Sigmoid colon (tissue), 7 donors: ENCODE measurements around the gene TBRG1. TPM values are rescaled to one million over a fixed set of nuclear protein-coding genes. Genes with fewer than 3 reads are reported as not detected.

Experiments
- DNase-seq: peaks from one replicate; pipeline ENCODE4 v3.0.0-alpha.2; 2019
- H3K27ac ChIP-seq, 4 donors: fragments of 200-600 bp; sonication (generic); one replicate each; pipeline ENCODE4 v1.5.1; 2016 to 2019; ENCODE audit warnings: mild to moderate bottlenecking in 1 of 4
- H3K27me3 ChIP-seq, 3 donors: fragments of 200-600 bp; sonication (generic); one replicate each; pipeline ENCODE4 v1.5.1; 2019; ENCODE audit warnings: mild to moderate bottlenecking in 1 of 3
- H3K36me3 ChIP-seq, 4 donors: fragments of 200-600 bp; sonication (generic); one replicate each; pipeline ENCODE4 v1.5.1; 2016 to 2019
- H3K4me1 ChIP-seq, 4 donors: fragments of 200-600 bp; sonication (generic); one replicate each; pipeline ENCODE4 v1.5.1; 2017 to 2019
- H3K4me3 ChIP-seq, 4 donors: fragments of 200-600 bp; sonication (generic); one replicate each; pipeline ENCODE4 v1.5.1; 2017 to 2019; ENCODE audit warnings: mild to moderate bottlenecking in 2 of 4, moderate library complexity in 1 of 4
- H3K9me3 ChIP-seq, 4 donors: fragments of 200-600 bp in 3 of 4; sonication (generic) in 3 of 4; one replicate each; pipeline versions ENCODE4 v1.5.1 to v1.6.1; 2013 to 2019
- EP300 ChIP-seq, 4 donors: sonication (generic); formaldehyde crosslinking; IDR thresholded peaks; one replicate each; pipeline ENCODE4 v1.6.1; 2017; ENCODE audit warnings: antibody characterized with exemption in 4 of 4
- POLR2A ChIP-seq, 2 donors: fragments of 450-650 bp; IDR thresholded peaks; one replicate each; pipeline ENCODE4 v1.6.1; 2016; ENCODE audit warnings: antibody characterized with exemption in 2 of 2, mild to moderate bottlenecking in 2 of 2, moderate library complexity in 2 of 2
- POLR2AphosphoS5 ChIP-seq, 4 donors: sonication (generic); formaldehyde crosslinking; IDR thresholded peaks; one replicate each; pipeline ENCODE4 v1.6.1; 2017; ENCODE audit warnings: antibody characterized with exemption in 4 of 4
- WGBS, 2 donors: extraction: QIAGEN DNeasy Blood & Tissue Kit; methylation state at CpG; one replicate each; pipeline ENCODE4 v1.1.7; 2013; 5-methylcytosine and 5-hydroxymethylcytosine counted together
- intact Hi-C: fragments of 100-400 bp; cut with DNase I; formaldehyde crosslinking; loops from one replicate; pipeline ENCODE4 v1.15.1; 2023
- polyA plus RNA-seq, 3 donors: library from polyadenylated mRNA; stranded (reverse); fragments of 200-250 nt; gene quantifications; one replicate each; pipeline ENCODE4 v1.2.3, GENCODE V29; 2013
- total RNA-seq, 4 donors: library from RNA; depleted of rRNA; stranded (reverse); fragments of >200 nt; gene quantifications; one replicate each; pipeline ENCODE4 v1.1.0, GENCODE V29; 2016
- TF ChIP-seq, protein P1 (sequence below), 4 experiments: fragments of 450-650 bp in 3 of 4; fragments of 200-600 bp in 1 of 4; IDR thresholded peaks; one replicate each; pipeline ENCODE4 v1.5.1; 2016 to 2019; ENCODE audit warnings: antibody characterized with exemption in 4 of 4, mild to moderate bottlenecking in 3 of 4, moderate library complexity in 2 of 4
- donor health status: healthy with polysubstance abuse.
- donor health status: Bipolar disorder and iron deficiency.
- donor health status: healthy.

The TBRG1 gene, protein sequence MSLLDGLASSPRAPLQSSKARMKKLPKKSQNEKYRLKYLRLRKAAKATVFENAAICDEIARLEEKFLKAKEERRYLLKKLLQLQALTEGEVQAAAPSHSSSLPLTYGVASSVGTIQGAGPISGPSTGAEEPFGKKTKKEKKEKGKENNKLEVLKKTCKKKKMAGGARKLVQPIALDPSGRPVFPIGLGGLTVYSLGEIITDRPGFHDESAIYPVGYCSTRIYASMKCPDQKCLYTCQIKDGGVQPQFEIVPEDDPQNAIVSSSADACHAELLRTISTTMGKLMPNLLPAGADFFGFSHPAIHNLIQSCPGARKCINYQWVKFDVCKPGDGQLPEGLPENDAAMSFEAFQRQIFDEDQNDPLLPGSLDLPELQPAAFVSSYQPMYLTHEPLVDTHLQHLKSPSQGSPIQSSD
- total RNA-seq, result 10 to 100 TPM; 26.0 to 41.0 (median 30.3) TPM
- polyA plus RNA-seq, result 10 to 100 TPM; 14.4 to 24.4 (median 22.7) TPM

DNA sequence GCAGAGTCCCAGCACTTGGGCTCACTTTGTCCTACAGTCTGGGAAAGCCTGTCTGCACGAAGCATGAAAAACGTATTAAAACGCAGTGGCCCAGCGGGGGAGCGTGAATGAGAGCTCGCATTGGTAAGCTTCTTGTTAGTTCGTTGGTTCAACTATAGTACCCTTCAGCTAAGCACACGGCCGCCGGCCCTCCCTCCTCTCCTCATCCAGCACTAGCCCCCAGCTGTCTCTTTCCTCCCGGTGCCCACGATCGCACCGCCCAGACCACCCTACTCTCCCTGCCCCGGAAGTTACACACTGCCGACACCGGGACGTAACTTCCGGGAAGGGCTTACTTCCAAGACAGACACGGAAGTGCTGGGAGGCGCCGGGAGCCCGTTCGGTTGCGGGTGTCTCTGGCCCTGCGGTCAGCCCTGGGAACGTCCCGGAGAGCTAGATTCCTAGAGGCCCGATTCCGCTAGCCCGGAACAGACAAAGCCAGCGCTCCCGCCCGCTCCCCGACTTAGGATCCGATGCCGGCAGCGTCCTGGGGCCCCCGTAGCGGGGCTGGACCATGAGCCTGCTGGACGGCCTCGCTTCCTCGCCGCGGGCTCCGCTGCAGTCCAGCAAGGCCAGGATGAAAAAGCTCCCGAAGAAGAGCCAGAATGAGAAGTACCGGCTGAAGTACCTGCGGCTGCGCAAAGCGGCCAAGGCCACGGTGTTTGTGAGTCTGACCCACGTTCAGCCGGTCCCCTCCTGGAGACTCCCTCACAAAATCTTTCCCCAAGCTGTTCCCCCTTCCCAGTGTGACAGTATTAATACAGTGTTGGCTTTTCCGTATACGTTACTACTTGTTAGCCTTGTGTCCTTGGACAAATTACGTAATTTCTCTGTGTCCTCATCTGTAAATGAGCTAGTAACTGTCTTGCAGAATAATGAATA is at the start of gene TBRG1:
Gene TBRG1, plus strand, starts transcription at position 334 of the 921 bp plus-strand sequence. Its CDS starts 220 bp downstream, at position 554.
- peaks cover 0 to 29% (median 17%) of the 10 kb centered on the region in 4 donors for H3K36me3 ChIP-seq
- DNase-seq, result peak; percentile 94
- WGBS, 2 donors, result 0 to 1% methylated on average over 57 of the region's 57 CpGs
- intact Hi-C loops, result loop anchor here (5.0 kb wide), 1 partner anchor 50 kb away; the partner anchor contains the start of genes SIAE and SPA17
- H3K4me1 ChIP-seq, result peaks cover 0 to 32% (median 19%) of the 10 kb centered on the region in 4 donors
- peak within 1 kb of the TSS; percentile 77 to 98 (median 86) for H3K4me3 ChIP-seq
- TF ChIP-seq, protein P1, sequence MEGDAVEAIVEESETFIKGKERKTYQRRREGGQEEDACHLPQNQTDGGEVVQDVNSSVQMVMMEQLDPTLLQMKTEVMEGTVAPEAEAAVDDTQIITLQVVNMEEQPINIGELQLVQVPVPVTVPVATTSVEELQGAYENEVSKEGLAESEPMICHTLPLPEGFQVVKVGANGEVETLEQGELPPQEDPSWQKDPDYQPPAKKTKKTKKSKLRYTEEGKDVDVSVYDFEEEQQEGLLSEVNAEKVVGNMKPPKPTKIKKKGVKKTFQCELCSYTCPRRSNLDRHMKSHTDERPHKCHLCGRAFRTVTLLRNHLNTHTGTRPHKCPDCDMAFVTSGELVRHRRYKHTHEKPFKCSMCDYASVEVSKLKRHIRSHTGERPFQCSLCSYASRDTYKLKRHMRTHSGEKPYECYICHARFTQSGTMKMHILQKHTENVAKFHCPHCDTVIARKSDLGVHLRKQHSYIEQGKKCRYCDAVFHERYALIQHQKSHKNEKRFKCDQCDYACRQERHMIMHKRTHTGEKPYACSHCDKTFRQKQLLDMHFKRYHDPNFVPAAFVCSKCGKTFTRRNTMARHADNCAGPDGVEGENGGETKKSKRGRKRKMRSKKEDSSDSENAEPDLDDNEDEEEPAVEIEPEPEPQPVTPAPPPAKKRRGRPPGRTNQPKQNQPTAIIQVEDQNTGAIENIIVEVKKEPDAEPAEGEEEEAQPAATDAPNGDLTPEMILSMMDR (IDR thresholded peaks at IDR 0.05), result no peak
- peak; percentile 88 to 89 for TF ChIP-seq POLR2A (IDR thresholded peaks at IDR 0.05)
- TF ChIP-seq EP300 (IDR thresholded peaks at IDR 0.05), result no peak
- peak; percentile 93 to 97 (median 96) for TF ChIP-seq POLR2AphosphoS5 (IDR thresholded peaks at IDR 0.05)
- no peaks in the 10 kb centered on the region for H3K9me3 ChIP-seq
- H3K27ac ChIP-seq, result peak within 1 kb of the TSS; percentile 92 to 95 (median 94)
- H3K27me3 ChIP-seq, result no peaks in the 10 kb centered on the region

DNA sequence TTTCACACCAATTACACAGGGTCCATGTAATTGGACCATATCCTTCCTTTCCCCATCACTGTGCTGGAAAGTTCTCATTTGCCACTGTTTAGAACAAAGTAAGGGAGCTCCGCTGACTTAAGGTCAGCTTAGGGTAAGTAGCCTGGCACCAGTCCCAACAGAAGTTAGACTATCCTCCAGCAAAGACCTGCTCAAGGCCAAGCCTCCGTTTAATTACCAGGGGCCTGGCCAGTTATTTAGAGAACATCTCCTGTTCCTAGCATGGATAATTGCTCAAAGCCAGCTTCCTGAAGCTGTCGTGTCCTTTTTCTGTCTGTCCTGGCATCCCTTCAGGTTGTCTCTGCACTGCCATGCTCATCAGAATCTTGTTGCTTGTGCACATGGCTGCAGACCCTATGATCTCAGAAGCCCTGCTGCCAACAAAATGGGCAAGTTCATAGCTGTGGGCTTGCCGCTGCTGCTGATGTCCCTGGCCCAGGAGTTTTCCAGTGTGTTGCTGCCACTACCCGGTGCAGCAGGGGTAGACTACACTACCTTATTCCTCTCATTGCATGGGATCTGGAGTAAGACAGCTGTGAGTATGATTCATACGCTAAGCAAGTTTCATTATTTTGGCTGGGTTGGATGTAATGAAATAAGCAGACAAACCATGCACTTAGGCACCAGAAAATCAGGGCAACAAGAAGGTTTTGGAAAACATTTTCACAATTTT is 44.8 kb upstream of the TBRG1 start:
- no peak overlapping the region for H3K27ac ChIP-seq
- intact Hi-C loops, result no loop called here
- no peak for TF ChIP-seq EP300 (IDR thresholded peaks at IDR 0.05)
- TF ChIP-seq POLR2AphosphoS5 (IDR thresholded peaks at IDR 0.05), result no peak
- no peak for TF ChIP-seq POLR2A (IDR thresholded peaks at IDR 0.05)
- no peaks in the 10 kb centered on the region for H3K4me1 ChIP-seq
- H3K36me3 ChIP-seq, result no peaks in the 10 kb centered on the region
- H3K27me3 ChIP-seq, result no peaks in the 10 kb centered on the region
- WGBS, 2 donors, result 60 to 76% methylated on average over 6 of the region's 6 CpGs
- H3K4me3 ChIP-seq, result no peak overlapping the region
- no peaks in the 10 kb centered on the region for H3K9me3 ChIP-seq
- DNase-seq, result no peak

DNA sequence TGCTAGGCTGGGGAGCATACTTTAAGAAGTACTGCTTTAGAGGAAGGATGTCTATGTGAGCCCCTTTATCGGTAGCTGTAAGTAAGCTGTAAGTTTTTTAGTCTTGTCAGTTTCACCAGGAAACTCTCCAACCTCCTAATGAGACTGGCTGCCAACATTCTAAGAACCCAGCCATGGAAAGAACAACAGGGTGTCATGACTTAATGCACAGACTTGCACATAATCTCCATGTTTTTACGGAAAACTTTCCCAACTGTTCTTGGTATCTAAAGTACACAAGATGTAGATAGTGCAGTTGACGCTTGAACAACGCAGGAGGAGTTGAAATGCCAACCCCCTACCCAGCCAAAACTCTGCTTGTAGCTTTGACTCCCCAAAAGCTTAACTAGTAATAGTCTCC is 43.9 kb upstream of the TBRG1 start:
- TF ChIP-seq POLR2A (IDR thresholded peaks at IDR 0.05) (no peak), POLR2AphosphoS5 (IDR thresholded peaks at IDR 0.05) (no peak), EP300 (IDR thresholded peaks at IDR 0.05) (no peak)
- TF ChIP-seq, protein P1 (IDR thresholded peaks at IDR 0.05), result no peak
- intact Hi-C loops, result no loop called here
- 60 to 71% methylated on average over 4 of the region's 4 CpGs for WGBS, 2 donors
- Histone ChIP-seq H3K27me3 (no peaks in the 10 kb centered on the region), H3K36me3 (no peaks in the 10 kb centered on the region), H3K4me3 (no peak overlapping the region), H3K27ac (no peak overlapping the region), H3K9me3 (no peaks in the 10 kb centered on the region), H3K4me1 (no peaks in the 10 kb centered on the region)
- DNase-seq, result no peak

DNA sequence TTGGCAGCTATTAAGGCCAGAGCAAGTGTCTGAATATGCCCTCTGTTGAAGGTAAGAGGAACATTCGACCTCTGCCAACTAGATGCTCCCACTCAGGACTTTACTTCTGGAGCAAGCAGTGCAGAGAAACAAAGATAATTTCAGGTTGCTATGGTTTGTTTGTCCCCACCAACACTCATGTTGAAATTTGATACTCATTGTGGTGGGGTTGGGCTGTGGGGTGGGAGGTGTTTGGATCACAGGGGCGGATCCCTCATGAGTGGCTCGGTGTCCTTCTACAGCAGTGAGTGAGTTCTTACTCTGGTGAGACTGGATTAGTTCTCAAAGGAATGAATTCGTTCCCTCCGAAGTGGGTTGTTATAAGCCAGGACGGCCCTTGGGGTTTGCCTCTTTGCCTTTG is 40.8 kb upstream of the TBRG1 start:
- H3K9me3 ChIP-seq, result no peaks in the 10 kb centered on the region
- H3K4me3 ChIP-seq, result no peak overlapping the region
- intact Hi-C loops, result no loop called here
- WGBS, 2 donors, result 69 to 81% methylated on average over 6 of the region's 6 CpGs
- no peaks in the 10 kb centered on the region for H3K27me3 ChIP-seq
- DNase-seq, result no peak
- TF ChIP-seq POLR2A (IDR thresholded peaks at IDR 0.05), result no peak
- no peak for TF ChIP-seq EP300 (IDR thresholded peaks at IDR 0.05)
- TF ChIP-seq, protein P1 (IDR thresholded peaks at IDR 0.05), result no peak
- no peak for TF ChIP-seq POLR2AphosphoS5 (IDR thresholded peaks at IDR 0.05)
- no peaks in the 10 kb centered on the region for H3K4me1 ChIP-seq
- H3K27ac ChIP-seq, result no peak overlapping the region
- no peaks in the 10 kb centered on the region for H3K36me3 ChIP-seq
